Bronchial epithelial cell (primary cell): ENCODE measurements around the gene SLC7A6. TPM values are rescaled to one million over a fixed set of nuclear protein-coding genes. Genes with fewer than 3 reads are reported as not detected.

ENCODE experiments used
- DNase-seq: peaks from one replicate; pipeline ENCODE4 v3.0.0-alpha.2; 2010; ENCODE audit warnings: low read depth
- FAIRE-seq: peaks from 2 replicates; lab custom pipeline; 2011; peaks lifted over from hg19 to GRCh38; lab: Jason Lieb, UNC
- H3K27me3 ChIP-seq: 2 replicates; pipeline ENCODE4 v1.5.1; 2011; ENCODE audit warnings: low read length; ENCODE audit not compliant: control insufficient read depth, insufficient read depth
- H3K36me3 ChIP-seq: 2 replicates; pipeline ENCODE4 v1.5.1; 2011; ENCODE audit warnings: low read length; ENCODE audit not compliant: control insufficient read depth, insufficient read depth
- H3K4me3 ChIP-seq: 2 replicates; pipeline ENCODE4 v1.5.1; 2011; ENCODE audit warnings: mild to moderate bottlenecking, low read depth, low read length, control low read depth
- CTCF ChIP-seq: IDR thresholded peaks from 2 replicates; pipeline ENCODE4 v1.5.1; 2011; ENCODE audit warnings: mild to moderate bottlenecking, moderate library complexity, low read length, control low read depth, inconsistent platforms; ENCODE audit not compliant: insufficient read depth, severe bottlenecking
- total RNA-seq: library from RNA; depleted of rRNA; stranded (reverse); fragments of >200 nt; gene quantifications from 2 replicates; pipeline ENCODE4 v1.2.1, GENCODE V29; 2014

SLC7A6 gene
- total RNA-seq, 1 donor from 2014 or later, result 19.7 TPM

- H3K27me3 ChIP-seq, result no peaks in the 10 kb centered on the region
- DNase-seq, result no peak
- TF ChIP-seq CTCF, result no peak
- no peak for FAIRE-seq
- peaks cover 19% of the 10 kb centered on the region for H3K36me3 ChIP-seq
- no peak overlapping the region for H3K4me3 ChIP-seq
Observed at GRCh38 chr16:68252383-68252782, 11.9 kb upstream of the SLC7A6 start.

- Histone ChIP-seq H3K27me3 (no peaks in the 10 kb centered on the region), H3K36me3 (peaks cover 17% of the 10 kb centered on the region), H3K4me3 (no peak overlapping the region)
- TF ChIP-seq CTCF, result no peak
- no peak for FAIRE-seq
- DNase-seq, result no peak
Observed at GRCh38 chr16:68253721-68254120, 10.6 kb upstream of the SLC7A6 start.

- peaks cover 20% of the 10 kb centered on the region for H3K36me3 ChIP-seq
- no peak overlapping the region for H3K4me3 ChIP-seq
Observed at GRCh38 chr16:68255712-68256111, 8.6 kb upstream of the SLC7A6 start.

GRCh38 chr16:68257251-68257905, 6.9 kb upstream of the SLC7A6 start:
- peaks cover 21% of the 10 kb centered on the region for H3K36me3 ChIP-seq
- FAIRE-seq, result no peak
- no peak for DNase-seq
- no peak overlapping the region for H3K4me3 ChIP-seq
- TF ChIP-seq CTCF, result no peak
- no peaks in the 10 kb centered on the region for H3K27me3 ChIP-seq

More at GRCh38 chr16:68255712-68256111, 8.6 kb upstream of the SLC7A6 start:
- FAIRE-seq, result no peak
- H3K27me3 ChIP-seq, result no peaks in the 10 kb centered on the region
- no peak for DNase-seq
- TF ChIP-seq CTCF, result no peak

GRCh38 chr16:68257906-68258800, 6.2 kb upstream of the SLC7A6 start:
- Histone ChIP-seq H3K36me3 (peaks cover 19% of the 10 kb centered on the region), H3K4me3 (no peak overlapping the region), H3K27me3 (no peaks in the 10 kb centered on the region)
- DNase-seq (peak; percentile 52), FAIRE-seq (no peak)
- TF ChIP-seq CTCF, result no peak
